GM21786 (cell line): ENCODE data around the gene CIAO3.

Experiments
- ATAC-seq: cut with Tn5 transposase; IDR thresholded peaks from one replicate; pipeline ENCODE4 v1.9.1; 2021; ENCODE audit not compliant: unreplicated experiment

Gene CIAO3

DNA sequence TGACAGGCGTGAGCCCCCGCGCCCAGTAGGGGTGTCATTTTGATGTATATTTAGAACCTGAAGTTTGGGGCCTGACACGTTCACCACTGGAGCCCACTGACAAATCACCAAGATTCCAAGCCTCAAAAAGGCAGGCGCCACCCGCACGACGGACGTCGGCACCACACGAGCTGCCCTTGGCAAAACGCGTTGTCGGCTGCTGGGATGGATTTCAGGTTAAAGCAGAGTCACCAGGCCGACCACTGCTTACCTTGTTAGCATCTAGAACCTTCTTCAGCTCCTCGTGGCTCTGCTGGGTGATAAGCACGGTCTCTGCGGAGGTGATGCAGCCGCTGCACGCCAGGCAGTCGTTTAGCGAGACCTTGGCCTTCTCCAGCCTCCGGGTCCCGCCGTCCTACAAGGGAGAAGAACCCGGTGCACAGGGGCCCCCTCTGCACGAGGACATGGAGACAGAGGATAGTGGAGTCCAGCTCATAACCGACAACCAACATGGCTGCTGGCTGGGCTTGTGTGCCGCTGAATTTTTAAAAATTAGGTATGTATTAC is 3.8 kb downstream of the CIAO3 start:
- ATAC-seq: no peak

DNA sequence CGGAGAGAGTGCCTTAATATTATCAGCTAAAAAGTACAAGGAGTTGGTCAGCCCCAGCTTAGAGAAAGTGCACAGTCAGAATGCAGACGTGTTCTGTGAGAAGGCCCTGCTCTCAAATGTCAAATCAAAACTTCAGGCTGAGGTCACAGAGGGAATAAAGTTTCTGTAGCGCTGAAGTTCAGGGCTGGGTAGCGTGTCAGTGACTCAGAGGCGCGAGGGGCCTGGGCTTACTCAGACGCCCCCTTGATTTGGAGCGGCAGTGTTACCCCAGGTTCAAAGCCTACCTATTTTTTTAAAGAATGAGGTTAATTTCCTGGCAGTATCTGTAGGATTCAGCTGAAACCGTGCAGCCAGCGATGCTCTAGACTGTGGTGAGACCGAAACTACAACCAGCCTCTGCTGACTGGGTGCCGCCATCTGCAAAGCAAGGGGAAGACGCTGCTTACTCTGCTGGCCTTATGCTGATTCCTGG is 4.8 kb downstream of the CIAO3 start:
- no peak for ATAC-seq

DNA sequence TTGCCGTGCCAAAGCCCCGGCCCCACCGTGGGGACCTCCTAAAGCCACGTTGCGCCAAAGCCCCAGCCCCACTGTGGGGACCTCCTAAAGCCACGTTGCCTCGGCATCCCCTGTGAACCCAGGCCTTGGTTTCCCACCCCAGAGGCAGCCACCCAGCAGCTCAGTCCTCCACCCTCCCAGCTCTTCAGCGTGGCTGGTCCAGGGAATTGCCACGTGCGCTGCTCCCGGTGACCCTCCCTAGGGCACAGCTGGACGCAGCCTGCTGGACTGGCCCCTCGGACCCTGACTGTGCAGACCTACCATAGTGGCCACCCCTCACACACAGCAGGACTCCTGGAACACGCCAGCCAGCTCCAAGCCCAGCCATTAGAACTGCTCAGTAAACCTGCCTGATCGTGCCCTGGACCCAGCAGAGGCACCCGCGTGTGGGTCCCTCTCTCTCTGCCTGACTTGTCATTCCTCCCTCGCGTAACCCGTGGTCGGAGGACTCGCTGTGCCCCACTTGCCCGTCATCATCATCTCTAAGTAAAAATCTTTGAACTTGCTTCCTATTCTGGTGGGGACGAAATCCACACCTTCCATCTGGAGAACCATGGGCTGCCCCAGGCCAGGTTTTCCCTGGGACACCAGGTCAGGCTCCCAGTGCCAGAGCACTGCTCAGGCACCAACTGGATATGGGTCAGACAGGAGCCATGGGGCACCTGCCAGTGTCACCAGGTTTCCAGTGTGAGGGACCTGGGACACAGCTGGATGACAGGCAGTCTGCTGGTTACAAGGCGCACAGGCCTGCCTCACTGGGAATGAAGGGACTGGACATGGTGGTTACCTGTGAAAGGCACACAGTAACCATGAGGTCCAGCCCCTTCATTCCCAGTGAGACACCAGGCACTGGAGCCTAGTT is 5.6 kb downstream of the CIAO3 start:
- ATAC-seq: no peak

DNA sequence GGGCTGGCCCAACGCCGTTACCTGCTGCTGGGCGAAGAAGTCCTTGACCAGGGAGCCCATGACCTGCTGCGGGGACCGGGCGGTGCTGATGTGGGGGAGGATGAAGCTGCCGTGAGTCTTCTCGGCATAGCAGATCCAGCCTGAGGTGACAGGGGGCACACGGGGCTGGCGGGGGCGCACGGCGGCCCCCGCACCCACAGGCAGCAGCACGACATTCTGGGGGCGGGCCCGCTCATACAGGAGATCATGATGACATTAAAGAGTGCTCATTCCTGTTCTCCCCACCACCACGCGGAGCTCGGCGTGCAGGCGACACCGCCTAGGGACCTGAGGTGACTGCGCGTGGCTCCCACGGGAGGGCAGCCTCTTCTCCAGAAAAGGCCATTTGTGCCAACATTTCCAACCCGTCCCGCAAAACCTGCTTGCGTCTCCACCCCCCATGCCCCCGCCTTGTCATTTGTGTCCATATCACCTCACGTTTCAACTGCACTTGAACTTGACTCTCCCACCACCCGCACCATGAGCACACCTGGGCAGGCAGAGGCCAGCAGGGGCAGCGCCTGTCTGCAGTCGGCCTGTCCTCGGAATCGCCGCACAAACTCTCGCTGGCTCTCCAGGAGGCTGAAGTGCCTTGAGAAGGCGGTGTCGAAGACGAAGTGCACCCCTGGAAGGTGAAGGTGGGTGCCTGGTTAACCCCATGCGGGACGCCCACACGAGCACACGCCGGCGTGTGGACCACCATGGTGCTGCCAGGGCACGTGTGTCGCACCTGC is 6.4 kb downstream of the CIAO3 start:
- ATAC-seq: no peak

DNA sequence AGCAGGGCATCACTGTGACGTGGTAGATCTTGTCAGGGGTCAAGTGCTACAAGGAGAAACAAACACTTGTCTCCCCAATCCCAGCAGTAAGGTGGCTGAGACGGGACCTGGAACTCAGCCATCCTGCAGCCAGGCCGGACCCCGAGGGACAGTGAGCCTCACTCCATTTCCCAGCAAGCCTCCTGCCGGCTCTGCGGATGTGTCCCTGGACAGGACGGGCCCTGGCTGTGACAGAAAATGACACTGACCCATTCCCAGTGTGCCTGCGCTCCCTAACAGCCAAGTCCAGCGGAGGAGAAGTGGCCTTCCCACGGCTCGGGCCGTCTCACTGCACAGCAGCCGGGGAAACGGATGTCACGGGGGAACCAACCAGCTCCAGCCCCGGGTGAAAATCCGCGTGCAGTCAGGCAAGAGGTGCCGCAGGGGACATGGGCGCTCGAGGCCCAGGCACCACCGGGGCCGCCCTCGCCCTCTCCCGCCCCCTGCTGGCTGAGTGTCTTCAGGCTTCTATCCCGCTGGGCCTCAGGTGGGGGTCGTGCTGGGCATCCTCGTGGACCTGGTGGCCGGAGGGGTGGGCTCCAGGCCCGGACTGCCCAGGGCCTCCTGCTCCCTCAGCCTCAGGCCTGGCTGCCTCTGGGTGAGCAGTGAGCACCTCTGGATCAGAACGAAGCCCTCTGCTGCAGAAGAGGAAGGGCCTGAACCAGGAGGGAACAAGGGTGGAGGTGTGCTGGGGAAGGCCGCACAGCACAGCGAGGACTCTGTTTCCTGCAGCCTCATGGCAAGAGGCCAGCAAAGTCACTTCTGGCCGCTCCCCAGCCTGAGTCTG is 7.2 kb downstream of the CIAO3 start:
- ATAC-seq: no peak

DNA sequence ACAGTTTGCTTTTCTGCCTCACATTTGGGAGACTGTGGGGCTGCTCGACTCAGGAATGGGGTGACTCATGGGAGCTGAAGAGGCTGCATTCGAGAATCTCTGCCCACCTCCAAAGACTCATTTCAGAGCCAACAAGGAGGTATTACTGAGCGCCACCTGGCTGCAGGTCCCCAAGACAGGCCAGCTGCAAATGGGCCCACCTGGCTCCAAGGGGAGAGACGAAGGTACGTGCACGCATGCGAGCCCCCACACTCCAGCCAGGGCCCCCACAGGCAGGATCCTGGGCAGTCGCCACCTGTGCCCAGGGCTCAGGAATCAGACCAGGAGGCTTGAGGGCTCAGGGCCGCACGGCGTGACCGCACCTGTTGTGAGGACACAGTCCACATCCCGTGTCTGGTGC is 7.9 kb downstream of the CIAO3 start:
- no peak for ATAC-seq

DNA sequence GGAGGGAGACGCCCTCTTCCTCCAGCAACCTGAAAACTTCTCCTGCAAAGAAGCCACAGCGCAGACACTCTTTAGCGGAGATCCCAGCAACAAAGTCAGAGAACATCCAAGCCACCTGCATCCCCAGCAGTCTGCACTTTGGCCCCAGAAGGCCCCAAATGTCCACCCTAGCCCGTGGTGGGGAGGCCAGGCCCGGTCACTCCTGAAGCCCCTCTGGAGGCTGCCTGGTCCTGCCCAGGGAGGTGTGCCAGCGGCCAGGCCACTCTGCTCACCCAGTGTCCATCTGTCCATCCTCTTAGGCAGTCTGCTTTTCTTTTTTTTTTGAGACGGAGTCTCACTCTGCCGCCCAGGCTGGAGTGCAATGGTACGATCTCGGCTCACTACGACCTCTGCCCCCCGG is 8.5 kb downstream of the CIAO3 start:
- ATAC-seq: no peak

DNA sequence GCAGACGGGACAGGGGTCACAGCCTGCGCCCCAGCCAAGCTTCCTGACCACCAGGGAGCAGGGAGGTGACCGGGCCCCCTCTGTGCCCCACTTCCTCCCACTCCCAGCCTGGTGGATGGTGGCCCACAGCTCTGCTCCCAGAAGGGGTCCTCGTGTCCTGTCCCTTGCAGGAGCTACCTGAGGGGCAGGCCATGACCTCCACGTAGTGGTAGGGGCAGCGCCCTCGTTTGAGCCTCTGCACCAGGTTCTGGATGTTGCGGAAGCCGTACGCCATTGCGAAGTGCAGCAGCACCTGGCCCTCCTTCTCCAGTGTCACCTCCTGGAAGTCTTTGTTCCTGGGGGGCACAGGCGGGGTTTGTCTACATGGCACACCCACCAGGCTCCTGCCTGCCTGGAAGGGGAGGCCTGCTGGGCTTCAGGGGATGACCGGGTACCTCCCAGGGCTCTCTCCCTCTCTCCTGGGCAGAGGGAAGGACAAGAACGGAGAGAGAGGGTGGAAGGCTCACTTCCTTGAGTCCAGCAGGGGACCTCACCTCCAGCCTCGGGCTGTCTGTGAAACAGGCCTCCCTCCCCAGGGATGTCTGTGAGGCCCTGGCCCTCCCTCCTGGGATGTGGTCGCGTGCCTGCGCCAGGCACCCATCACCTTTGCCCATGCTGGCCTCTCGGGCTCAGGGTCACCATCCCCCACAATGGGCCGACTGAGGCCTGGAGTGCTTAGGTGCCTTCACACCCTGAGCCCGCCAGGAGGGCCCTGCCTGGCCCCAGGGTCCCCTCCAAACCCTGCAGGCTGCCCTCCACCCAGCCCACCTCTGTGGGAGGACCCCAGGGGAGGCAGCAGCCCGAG is 9.9 kb downstream of the CIAO3 start:
- ATAC-seq: no peak

DNA sequence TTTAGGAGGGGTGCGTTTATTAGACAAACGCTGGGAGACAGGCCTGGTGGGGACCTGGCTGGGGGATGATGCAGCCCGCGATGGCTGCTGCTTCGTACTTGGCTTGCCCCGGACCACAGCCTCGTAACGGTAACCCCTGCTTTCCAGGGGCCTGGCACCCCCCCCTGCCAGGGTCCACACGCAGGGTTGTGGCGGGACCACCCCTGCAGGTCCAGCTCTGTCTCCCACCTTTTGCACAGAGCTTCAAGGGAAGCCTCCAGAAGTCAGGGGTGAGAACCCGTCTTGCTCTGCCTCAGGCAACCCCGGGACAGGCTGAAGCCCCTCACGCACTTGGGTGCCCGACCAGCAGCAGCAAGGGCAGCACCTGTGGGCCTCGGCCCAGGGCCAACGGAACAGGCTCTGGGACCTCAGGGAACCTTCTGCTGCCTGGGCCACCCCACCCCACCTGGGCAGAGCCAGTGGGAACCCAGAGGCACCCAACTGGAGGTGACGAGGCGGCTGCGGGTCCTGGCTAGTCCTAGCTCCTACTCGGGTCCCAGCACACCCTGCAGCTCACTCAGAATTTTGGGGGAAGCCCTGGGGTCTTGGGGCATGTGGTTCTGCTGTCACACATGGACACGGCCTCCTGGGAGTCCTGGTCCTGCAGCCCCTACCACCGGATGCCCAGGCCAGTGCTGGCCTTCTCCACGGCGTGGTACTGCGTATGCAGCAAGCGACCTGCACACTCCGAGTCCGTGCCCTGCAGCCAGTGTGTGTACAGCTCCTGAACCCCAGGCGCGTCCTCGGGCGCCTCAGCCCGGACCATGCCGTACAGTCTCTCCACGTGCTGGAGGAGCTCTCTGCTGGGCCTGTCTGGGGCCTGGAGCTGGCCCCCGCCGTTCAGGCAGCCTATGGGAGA is 10.8 kb downstream of the CIAO3 start:
- no peak for ATAC-seq

DNA sequence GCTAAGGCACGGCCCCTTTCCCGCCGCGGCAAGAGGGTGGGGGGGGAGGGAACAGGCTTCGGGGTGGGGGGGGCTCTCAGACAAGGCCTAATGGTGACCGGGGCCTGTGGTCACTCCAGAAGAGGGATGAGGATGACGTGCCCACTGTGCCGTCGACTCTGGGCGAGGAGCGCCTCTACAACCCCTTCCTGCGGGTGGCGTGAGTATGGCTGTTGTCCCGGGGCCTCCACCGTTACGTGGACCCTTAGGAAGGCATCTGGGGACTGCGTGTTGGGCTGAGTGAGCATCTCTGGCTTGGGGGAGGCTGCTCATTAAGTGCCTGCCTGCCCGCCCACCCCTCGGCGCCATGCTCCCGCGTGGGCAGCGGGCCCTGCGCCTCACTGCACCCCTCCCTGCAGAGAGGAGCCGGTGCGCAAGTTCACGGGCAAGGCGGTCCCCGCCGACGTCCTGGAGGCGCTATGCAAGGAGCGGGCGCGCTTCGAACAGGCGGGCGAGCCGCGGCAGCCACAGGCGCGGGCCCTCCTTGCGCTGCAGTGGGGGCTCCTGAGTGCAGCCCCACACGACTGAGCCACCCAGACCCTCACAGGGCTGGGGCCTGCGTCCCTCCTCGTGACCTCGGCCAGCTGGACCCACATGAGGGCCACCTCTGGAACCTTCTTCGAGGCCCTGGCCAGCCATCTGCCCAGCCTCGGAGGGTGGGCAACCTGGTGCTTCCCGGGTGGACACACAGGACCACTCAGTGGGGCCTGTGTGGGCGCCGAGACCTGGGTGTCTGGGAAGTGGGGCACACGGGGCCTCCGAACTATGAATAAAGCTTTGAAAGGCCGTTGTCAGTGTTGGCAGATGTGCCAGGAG is 11.7 kb downstream of the CIAO3 start:
- no peak for ATAC-seq

DNA sequence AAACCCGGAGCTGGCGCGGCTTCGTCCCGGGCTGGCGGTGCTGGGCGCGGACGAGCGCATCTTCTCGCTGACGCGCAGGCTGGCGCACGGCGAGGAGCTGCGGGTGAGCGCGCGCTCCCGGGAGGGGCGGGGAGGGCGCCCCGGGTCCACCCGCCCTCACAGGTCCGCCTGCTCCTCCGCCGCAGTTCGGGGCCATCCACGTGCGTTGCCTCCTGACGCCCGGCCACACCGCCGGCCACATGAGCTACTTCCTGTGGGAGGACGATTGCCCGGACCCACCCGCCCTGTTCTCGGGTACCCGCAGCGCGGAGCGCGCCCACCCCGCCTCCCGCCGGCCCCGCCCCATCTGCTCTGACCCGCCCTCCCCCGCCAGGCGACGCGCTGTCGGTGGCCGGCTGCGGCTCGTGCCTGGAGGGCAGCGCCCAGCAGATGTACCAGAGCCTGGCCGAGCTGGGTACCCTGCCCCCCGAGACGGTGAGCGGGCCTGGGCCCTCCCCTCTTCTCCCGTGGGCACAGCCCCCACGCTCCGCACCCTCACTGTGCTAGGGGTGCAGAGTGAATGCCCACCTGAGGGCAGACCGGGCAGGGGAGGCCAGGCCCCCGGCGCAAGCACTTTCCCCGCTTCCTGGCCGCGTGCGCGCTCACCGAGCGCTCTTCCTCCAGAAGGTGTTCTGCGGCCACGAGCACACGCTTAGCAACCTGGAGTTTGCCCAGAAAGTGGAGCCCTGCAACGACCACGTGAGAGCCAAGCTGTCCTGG is 12.5 kb downstream of the CIAO3 start:
- peak; percentile 33 for ATAC-seq

DNA sequence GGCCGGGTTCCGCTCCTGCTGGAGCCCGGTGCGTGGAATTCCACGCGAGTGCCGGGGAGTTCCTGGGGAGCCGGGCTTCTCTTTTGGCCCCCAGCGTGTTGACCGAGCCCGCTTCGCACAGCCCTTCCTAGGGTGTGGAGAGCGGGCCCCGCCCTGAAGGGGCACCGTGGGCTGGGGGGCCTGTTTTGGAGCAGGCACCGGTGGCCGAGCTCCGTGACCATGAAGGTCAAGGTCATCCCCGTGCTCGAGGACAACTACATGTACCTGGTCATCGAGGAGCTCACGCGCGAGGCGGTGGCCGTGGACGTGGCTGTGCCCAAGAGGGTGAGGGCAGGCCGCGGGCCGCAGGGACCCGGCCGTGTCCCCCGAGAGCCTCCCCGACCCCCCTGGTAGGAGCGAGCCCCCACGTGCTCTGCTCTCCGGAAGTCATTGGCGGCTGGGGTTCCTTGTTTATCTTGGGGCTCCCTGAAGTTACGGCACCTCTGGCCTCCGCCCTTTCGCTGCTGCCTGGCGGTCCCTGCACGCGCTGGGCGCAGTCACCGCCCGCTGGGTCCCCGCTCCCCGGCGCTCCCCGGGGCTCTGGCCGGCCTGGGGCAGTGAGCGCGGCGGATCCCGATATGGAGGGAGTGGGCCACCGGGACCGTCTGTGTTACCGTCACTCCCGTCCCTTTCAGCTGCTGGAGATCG is 13.4 kb downstream of the CIAO3 start:
- no peak for ATAC-seq

DNA sequence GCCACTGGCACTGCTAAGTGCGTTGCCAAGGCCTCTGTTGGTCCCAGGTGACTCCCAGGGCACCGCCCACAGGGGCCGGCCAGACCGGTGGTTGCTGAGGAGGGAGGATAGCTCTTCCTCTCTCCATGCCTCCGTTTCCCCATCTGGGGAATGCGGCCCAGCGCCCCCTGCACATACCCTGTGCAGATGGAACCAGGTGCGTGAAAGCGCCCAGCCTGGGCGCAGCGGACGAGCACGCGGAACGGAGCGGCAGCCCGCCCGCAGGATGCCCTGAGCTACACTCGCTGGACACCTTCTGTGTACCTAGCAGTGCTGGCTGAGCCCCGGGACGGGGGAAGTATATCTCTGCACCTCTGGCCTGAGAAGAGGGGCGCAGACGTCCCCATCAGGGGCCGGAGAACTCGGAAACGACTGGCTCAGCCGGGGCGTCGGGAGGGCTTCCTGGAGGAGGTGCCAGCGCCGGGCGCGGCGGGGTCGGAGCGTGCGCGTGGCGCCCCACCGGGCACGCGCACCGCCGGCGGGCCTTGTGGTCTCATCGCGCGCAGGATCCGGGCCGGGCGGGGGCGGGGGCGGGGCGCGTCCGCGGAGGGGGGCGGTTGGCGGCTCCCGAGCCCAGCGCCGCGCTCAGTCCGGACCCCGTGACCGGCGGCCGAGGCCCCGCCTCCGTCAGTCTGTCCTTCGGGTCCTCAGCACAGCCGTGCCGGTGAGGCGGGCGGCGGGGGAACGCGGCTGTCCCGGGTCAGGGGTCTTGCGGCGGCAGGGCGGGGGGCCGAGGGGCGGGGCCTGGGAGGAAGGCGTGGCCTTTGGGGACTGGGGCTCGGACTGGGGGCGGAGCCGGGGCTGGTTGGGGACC is 14.1 kb downstream of the CIAO3 start, which contains the start of the genes CCDC78 and HAGHL:
TSS of gene CCDC78 (minus strand) at position 6 of the 853 bp plus-strand sequence. CDS start 76 bp downstream, outside the sequence.
TSS of gene HAGHL (plus strand) at position 669 of the 853 bp plus-strand sequence. CDS start 404 bp downstream, outside the sequence.
- no peak for ATAC-seq

DNA sequence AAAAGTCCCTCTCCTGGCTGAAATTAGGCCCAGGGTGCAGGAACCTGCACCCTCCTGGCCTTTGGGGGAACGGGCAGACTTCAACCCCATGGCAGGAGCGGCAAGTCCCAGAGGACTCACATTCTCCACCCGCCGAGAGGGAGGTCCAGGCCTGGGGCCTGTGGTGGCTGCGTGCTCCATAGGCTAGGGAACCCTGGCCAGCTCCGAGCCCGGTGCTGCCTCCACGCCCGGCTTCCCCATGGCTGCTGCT is 14.7 kb downstream of the CIAO3 start:
- no peak for ATAC-seq

DNA sequence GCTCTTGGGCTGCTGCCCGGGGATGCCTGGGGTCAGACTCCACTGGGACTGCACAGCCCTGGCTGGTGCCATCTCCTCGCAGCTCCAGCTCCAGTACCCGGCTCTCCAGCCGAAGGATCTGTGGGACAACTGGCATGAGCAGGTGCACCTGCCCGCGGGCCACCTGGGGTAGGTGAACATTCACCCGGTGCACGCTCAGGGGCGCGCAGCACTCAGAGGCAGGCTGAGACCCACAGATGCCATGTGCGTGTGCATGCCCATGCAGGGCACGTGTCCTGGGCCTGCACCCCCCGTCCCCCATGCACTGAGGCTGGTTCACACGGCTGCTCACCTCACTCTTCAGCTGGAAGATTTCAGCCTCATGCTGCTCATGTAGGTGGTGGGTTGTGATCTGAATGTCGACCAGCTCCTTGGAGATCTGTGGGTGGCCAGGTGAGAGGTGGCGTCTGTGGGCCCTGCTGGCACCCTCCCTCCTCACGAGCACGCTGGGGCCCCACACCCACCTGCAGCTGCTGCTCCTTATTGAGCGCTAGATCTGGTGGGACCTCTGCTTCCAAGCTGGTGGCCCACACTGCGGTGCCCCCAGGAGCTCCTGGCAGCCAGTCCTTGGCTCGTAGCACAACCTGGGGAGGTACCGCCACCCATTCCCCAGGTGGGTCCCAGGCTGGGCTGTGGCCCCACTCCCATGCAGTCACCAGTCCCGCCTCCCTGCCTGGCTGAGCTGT is 15.2 kb downstream of the CIAO3 start:
- ATAC-seq: no peak
